H1 (cell line): ENCODE measurements around the gene SLC22A31. TPM values are rescaled to one million over a fixed set of nuclear protein-coding genes. Genes with fewer than 3 reads are reported as not detected.

Experiments
- CTCF ChIA-PET: fragments of 300-600 bp; sonication (Branson Sonifier 250); formaldehyde crosslinking; loops from one replicate; lab custom pipeline; 2021; ENCODE audit not compliant: partially characterized antibody; lab: Charles Lee
- POLR2A ChIA-PET: fragments of 300-600 bp; sonication (Branson Sonifier 250); formaldehyde crosslinking; loops from one replicate; lab custom pipeline; 2021; ENCODE audit warnings: inconsistent platforms; ENCODE audit not compliant: partially characterized antibody; lab: Charles Lee
- DNase-seq, 2 experiments: peaks; one replicate each; pipeline versions ENCODE4 v3.0.0 to v3.0.0-alpha.2; 2010 to 2022; ENCODE audit warnings: low spot score in 2 of 2, low read depth in 1 of 2, mixed read lengths in 1 of 2
- FAIRE-seq: peaks from 2 replicates; lab custom pipeline; 2011; peaks lifted over from hg19 to GRCh38; lab: Jason Lieb, UNC
- H2AFZ ChIP-seq: 2 replicates; pipeline ENCODE4 v1.8.1; 2012; ENCODE audit warnings: low read length, inconsistent platforms
- H2AK5ac ChIP-seq: 2 replicates; pipeline ENCODE4 v1.6.1; 2013; ENCODE audit warnings: low read depth, low read length
- H2BK120ac ChIP-seq: replicated peaks from 2 replicates; pipeline ENCODE3; 2013; ENCODE audit warnings: low read depth, low read length, inconsistent platforms
- H2BK12ac ChIP-seq: 2 replicates; pipeline ENCODE4 v1.6.1; 2013; ENCODE audit warnings: low read depth, low read length
- H2BK15ac ChIP-seq: 2 replicates; pipeline ENCODE4 v1.6.1; 2013; ENCODE audit warnings: low read length
- H2BK20ac ChIP-seq: 2 replicates; pipeline ENCODE4 v1.6.1; 2013; ENCODE audit warnings: low read length
- H2BK5ac ChIP-seq: 2 replicates; pipeline ENCODE4 v1.6.1; 2013; ENCODE audit warnings: low read depth, low read length
- H3K14ac ChIP-seq: 2 replicates; pipeline ENCODE4 v1.6.1; 2013; ENCODE audit warnings: inconsistent platforms; ENCODE audit not compliant: insufficient read length
- H3K18ac ChIP-seq: 2 replicates; pipeline ENCODE4 v1.6.1; 2013; ENCODE audit warnings: low read length; ENCODE audit errors: extremely low read depth
- H3K23ac ChIP-seq: 2 replicates; pipeline ENCODE4 v1.6.1; 2013; ENCODE audit warnings: inconsistent platforms; ENCODE audit not compliant: insufficient read length
- H3K23me2 ChIP-seq: 2 replicates; pipeline ENCODE4 v1.6.1; 2013; ENCODE audit warnings: low read depth, low read length
- H3K27ac ChIP-seq: 2 replicates; pipeline ENCODE4 v1.6.1; 2011; ENCODE audit warnings: low read depth, low read length, inconsistent platforms
- H3K27me3 ChIP-seq, 4 experiments: replicated peaks in 1 of 4; 1 replicate in 1 of 4; 2 replicates in 3 of 4; pipeline versions ENCODE4 v1.6.1 to v1.8.1; 2011 to 2013; ENCODE audit warnings: low read length in 3 of 4, mild to moderate bottlenecking in 3 of 4, inconsistent platforms in 2 of 4, mixed read lengths in 2 of 4, moderate library complexity in 1 of 4; ENCODE audit not compliant: control insufficient read depth in 3 of 4, insufficient read depth in 3 of 4; ENCODE audit errors: extremely low read depth in 1 of 4
- H3K36me3 ChIP-seq, 4 experiments: 2 replicates each; pipeline versions ENCODE4 v1.6.1 to v1.8.1; 2011 to 2013; ENCODE audit warnings: mild to moderate bottlenecking in 4 of 4, low read length in 3 of 4, moderate library complexity in 2 of 4, control low read depth in 1 of 4, inconsistent platforms in 1 of 4; ENCODE audit not compliant: insufficient read depth in 4 of 4, control insufficient read depth in 2 of 4
- H3K4ac ChIP-seq: replicated peaks from 2 replicates; pipeline ENCODE3; 2013; ENCODE audit warnings: low read length, low read depth, mixed read lengths, inconsistent platforms; ENCODE audit not compliant: insufficient read length
- H3K4me1 ChIP-seq, 4 experiments: replicated peaks in 1 of 4; 1 replicate in 1 of 4; 2 replicates in 3 of 4; pipeline versions ENCODE4 v1.6.1 to v1.8.1; 2011 to 2013; ENCODE audit warnings: low read length in 3 of 4, inconsistent platforms in 2 of 4, mixed read lengths in 1 of 4; ENCODE audit not compliant: insufficient read depth in 4 of 4, control insufficient read depth in 3 of 4
- H3K4me2 ChIP-seq, 2 experiments: 2 replicates each; pipeline versions ENCODE4 v1.6.1 to v1.8.1; 2011 to 2013; ENCODE audit warnings: low read depth in 2 of 2, low read length in 2 of 2, control low read depth in 1 of 2, inconsistent platforms in 1 of 2, mild to moderate bottlenecking in 1 of 2; ENCODE audit not compliant: insufficient read depth in 1 of 2
- H3K4me3 ChIP-seq, 4 experiments: fragments of 200-600, 300-600 bp in 1 of 4; sonication (generic), shearing (Covaris generic), sonication (Bioruptor Twin) in 1 of 4; 2 replicates each; pipeline versions ENCODE4 v1.5.1 to v1.8.1; 2011 to 2016; ENCODE audit warnings: low read length in 4 of 4, low read depth in 3 of 4, control low read depth in 2 of 4, inconsistent platforms in 2 of 4, mild to moderate bottlenecking in 2 of 4, mixed read lengths in 1 of 4, moderate library complexity in 1 of 4; ENCODE audit not compliant: insufficient read depth in 2 of 4; ENCODE audit errors: extremely low read depth in 1 of 4
- H3K56ac ChIP-seq: replicated peaks from 2 replicates; pipeline ENCODE3; 2013; ENCODE audit warnings: low read depth, mild to moderate bottlenecking, mixed read lengths, low read length, inconsistent platforms; ENCODE audit not compliant: insufficient read length
- H3K79me1 ChIP-seq: 2 replicates; pipeline ENCODE4 v1.6.1; 2013; ENCODE audit warnings: low read depth, low read length, control low read depth
- H3K79me2 ChIP-seq, 2 experiments: 2 replicates each; pipeline versions ENCODE4 v1.6.1 to v1.8.1; 2012 to 2013; ENCODE audit warnings: low read length in 2 of 2, mild to moderate bottlenecking in 2 of 2, inconsistent platforms in 1 of 2; ENCODE audit not compliant: insufficient read depth in 2 of 2, control insufficient read depth in 1 of 2
- H3K9ac ChIP-seq, 4 experiments: replicated peaks in 1 of 4; 1 replicate in 1 of 4; 2 replicates in 3 of 4; pipeline versions ENCODE4 v1.6.1 to v1.8.1; 2011 to 2013; ENCODE audit warnings: low read depth in 3 of 4, low read length in 3 of 4, control low read depth in 2 of 4, mild to moderate bottlenecking in 2 of 4, moderate library complexity in 2 of 4, inconsistent platforms in 1 of 4; ENCODE audit errors: extremely low read depth in 1 of 4
- H3K9me3 ChIP-seq, 2 experiments: 2 replicates each; pipeline versions ENCODE4 v1.6.1 to v1.8.1; 2012 to 2013; ENCODE audit warnings: mild to moderate bottlenecking in 2 of 2, moderate library complexity in 2 of 2, control low read depth in 1 of 2, inconsistent platforms in 1 of 2, low read depth in 1 of 2, low read length in 1 of 2, mixed read lengths in 1 of 2; ENCODE audit not compliant: insufficient read depth in 2 of 2
- H4K20me1 ChIP-seq, 2 experiments: replicated peaks in 1 of 2; 2 replicates each; pipeline versions ENCODE3 to v1.8.1; 2011 to 2013; ENCODE audit warnings: inconsistent platforms in 2 of 2, low read length in 2 of 2, mild to moderate bottlenecking in 1 of 2; ENCODE audit not compliant: insufficient read depth in 2 of 2, control insufficient read depth in 1 of 2
- H4K5ac ChIP-seq: 2 replicates; pipeline ENCODE4 v1.6.1; 2013; ENCODE audit warnings: low read length, low read depth, mixed read lengths, inconsistent platforms; ENCODE audit not compliant: insufficient read length
- H4K8ac ChIP-seq: 2 replicates; pipeline ENCODE4 v1.8.0; 2013; ENCODE audit warnings: mild to moderate bottlenecking, moderate library complexity, low read length, inconsistent platforms; ENCODE audit not compliant: insufficient read depth; ENCODE audit errors: extremely low read depth
- H4K91ac ChIP-seq: replicated peaks from 2 replicates; pipeline ENCODE3; 2013; ENCODE audit warnings: low read length, mixed read lengths, inconsistent platforms; ENCODE audit not compliant: insufficient read length
- FOSL1 ChIP-seq: IDR thresholded peaks from 2 replicates; pipeline ENCODE4 v1.6.1; 2011; ENCODE audit warnings: mild to moderate bottlenecking, low read depth, low read length, moderate library complexity; ENCODE audit not compliant: insufficient read depth
- NRF1 ChIP-seq: IDR thresholded peaks from 2 replicates; pipeline ENCODE4 v1.6.1; 2011; ENCODE audit warnings: mild to moderate bottlenecking, low read depth, low read length, improper control_type of control experiment
- POLR2AphosphoS5 ChIP-seq: IDR thresholded peaks from 2 replicates; pipeline ENCODE4 v1.6.1; 2011; ENCODE audit warnings: low read depth, low read length
- SP4 ChIP-seq: IDR thresholded peaks from 2 replicates; pipeline ENCODE4 v1.6.1; 2012; ENCODE audit warnings: low read length, inconsistent platforms
- SUZ12 ChIP-seq: fragments of 200-600 bp; sonication (generic); IDR thresholded peaks from 2 replicates; pipeline ENCODE4 v1.6.1; 2012; ENCODE audit warnings: mild to moderate bottlenecking, inconsistent platforms, low read length, moderate library complexity, mixed read lengths
- TAF7 ChIP-seq: optimal IDR thresholded peaks from 2 replicates; pipeline ENCODE3; 2011; ENCODE audit warnings: low read depth, mild to moderate bottlenecking, inconsistent platforms, low read length, moderate library complexity, borderline replicate concordance
- WGBS, 2 experiments: shearing (Covaris generic) in 1 of 2; methylation state at CpG; one replicate each; pipeline versions ENCODE4 v1.1.6 to v1.1.7; 2013 to 2015; ENCODE audit warnings: low lambda C conversion rate in 2 of 2, mixed read lengths in 2 of 2, inconsistent platforms in 1 of 2, low coverage in 1 of 2, missing lambda C conversion rate in 1 of 2; ENCODE audit not compliant: insufficient replicate concordance in 2 of 2, insufficient coverage in 1 of 2, insufficient read length in 1 of 2; ENCODE audit errors: extremely low coverage in 1 of 2, missing lambda C conversion rate in 1 of 2; 5-methylcytosine and 5-hydroxymethylcytosine counted together
- polyA plus RNA-seq, 7 experiments: library from polyadenylated mRNA; depleted of rRNA in 3 of 7; stranded (reverse) in 5 of 7; unstranded in 2 of 7; fragments of >200 nt in 5 of 7; fragments of 200-250 nt in 2 of 7; gene quantifications; 1 replicate in 5 of 7; 2 replicates in 1 of 7; 4 replicates in 1 of 7; pipeline versions ENCODE4 v1.2.1 to v1.2.3, GENCODE V29; 2011 to 2013; ENCODE audit warnings: missing spikeins in 2 of 7, mixed read lengths in 2 of 7
- total RNA-seq: library from RNA; stranded (reverse); fragmentation: NEBNext Ultra II Directional; extraction: Animal tissue kit (Norgen Biotek cat#: 25700); gene quantifications from 2 replicates; pipeline ENCODE4 v1.2.1, GENCODE V29; 2021

The SLC22A31 gene
- total and polyA plus RNA-seq, 2 of the 8 experiments (the other 6 are each of a cell fraction or from before 2014, with no cell fraction given) = 7.7 to 10.6 TPM

DNA sequence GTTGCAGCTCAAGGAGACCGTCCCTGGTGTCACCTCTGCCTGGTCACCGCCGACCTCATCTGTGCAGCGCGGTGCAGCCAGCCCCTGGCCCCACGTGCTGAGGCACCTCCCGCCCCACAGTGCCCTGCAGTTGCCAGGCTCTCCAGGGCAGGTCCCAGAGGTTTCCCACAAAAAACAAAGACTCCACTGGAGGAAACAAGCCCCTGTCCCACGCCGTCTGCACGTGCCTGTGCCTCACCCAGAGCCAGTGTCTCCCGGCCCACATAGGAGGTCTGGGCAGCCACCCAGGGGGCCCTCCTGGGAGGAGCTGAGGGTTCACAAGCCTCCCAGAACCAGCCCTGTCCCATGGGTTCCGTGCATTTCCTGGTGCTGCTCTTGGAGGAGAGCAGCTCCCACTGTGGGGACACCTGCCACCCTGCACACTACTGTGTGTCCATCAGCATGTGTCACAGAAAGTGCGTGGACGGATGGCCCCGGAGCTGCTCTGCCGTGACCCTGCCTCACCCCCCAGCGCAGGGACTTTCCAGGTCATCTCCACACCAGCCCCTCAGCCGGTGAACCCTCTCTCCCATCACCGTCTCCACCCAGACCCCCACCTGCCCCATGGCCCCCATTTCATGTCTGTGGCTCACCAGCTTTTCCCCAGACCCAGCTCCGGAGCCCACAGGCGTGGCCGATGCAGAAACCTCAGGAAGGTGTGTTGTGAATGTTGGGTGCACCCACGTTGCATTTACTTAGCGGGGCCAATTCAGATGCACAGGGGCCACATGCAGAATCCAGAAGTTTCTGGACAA is 45.8 kb downstream of the SLC22A31 start:
- CTCF ChIA-PET = interaction anchor here (2.1 to 2.4 kb wide), 2 partner anchors 10 to 13 kb away, joined by 6 to 8 read pairs; no protein-coding TSS in a partner anchor
- H3K9me3 ChIP-seq = peaks cover 15 to 20% of the 10 kb centered on the region in 2 experiments
- FAIRE-seq = no peak

More for the DNA sequence above, 45.8 kb downstream of the SLC22A31 start:
- Histone ChIP-seq H4K20me1 (peaks cover 0 to 4% of the 10 kb centered on the region in 2 experiments), H2BK20ac (no peak overlapping the region), H3K36me3 (peaks cover 0 to 3% (median 0%) of the 10 kb centered on the region in 4 experiments; a peak in 3 of 8 replicates), H3K23me2 (no peaks in the 10 kb centered on the region; the same call in 1 of the 2 replicates), H3K4me2 (no peak overlapping the region), H2AFZ (no peak overlapping the region), H3K79me1 (no peaks in the 10 kb centered on the region), H3K9ac (no peak overlapping the region), H3K4me3 (no peak overlapping the region), H4K5ac (no peak overlapping the region), H2BK5ac (no peak overlapping the region), H3K27me3 (peaks cover 0 to 6% (median 1%) of the 10 kb centered on the region in 4 experiments; a peak in 2 of 7 replicates), H3K4ac (no peak overlapping the region), H2BK120ac (no peak overlapping the region), H4K8ac (no peak overlapping the region), H3K79me2 (no peaks in the 10 kb centered on the region), H3K23ac (no peak overlapping the region), H3K27ac (no peak overlapping the region), H3K18ac (no peak overlapping the region), H2AK5ac (no peak overlapping the region), H2BK15ac (no peak overlapping the region), H3K56ac (no peak overlapping the region), H3K4me1 (no peaks in the 10 kb centered on the region), H4K91ac (no peak overlapping the region), H2BK12ac (no peak overlapping the region), H3K14ac (no peak overlapping the region)
- 93% methylated on average over 19 of the region's 24 CpGs; no CpG with 5 or more reads in 1 of the 2 experiments for WGBS, 2 experiments
- POLR2A ChIA-PET = interaction anchor here (0.6 to 2.4 kb wide), 7 partner anchors 9 to 389 kb away, joined by 3 to 7 read pairs (median 4); partner anchors contain the start of gene ACSF3
- TF ChIP-seq TAF7 (no peak), SP4 (no peak), SUZ12 (no peak), FOSL1 (no peak), POLR2AphosphoS5 (no peak), NRF1 (no peak)
- no peak for DNase-seq
